Measurements from ENCODE around the gene NIBAN1. TPM values are rescaled to one million over a fixed set of nuclear protein-coding genes. Genes with fewer than 3 reads are reported as not detected.

Gene NIBAN1
- total and polyA plus RNA-seq, 2 of the 8 experiments (the other 6 are each of a cell fraction or from before 2014, with no cell fraction given): 5.7 to 15.2 TPM

DNA sequence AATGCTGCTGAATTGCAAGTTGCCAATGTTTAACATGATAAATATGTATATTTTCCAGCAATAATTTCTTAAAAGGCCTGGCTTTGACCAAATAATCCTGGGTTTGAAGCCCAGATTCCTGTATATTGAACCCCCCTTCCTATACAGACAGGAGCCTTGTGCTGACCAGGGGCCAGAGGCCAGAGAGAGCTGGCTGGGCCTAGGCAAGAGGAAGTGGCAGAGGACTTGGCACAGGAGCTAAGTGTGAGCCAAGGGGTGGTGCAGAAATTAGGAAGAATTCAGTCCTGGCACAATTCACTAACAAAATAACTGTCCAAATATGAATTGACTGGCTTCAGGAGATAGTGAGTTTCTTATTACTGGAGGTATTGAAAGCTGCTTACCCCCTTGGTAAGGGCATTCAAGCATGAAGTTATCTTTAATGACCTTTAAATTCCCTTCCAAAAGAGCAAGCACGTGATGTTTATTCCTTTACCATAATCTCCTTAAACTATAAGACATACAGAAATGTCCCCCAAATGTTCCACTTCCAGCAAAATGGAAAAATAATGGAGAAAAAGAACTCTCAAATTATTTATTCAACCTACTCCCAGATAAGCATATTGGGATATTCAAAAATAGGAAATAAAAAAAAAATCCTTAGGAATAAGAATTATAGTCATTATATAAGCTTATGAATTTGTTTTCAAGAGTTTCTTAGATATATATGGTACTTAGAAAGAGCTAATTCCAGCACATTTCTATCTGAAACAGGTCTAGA, 26.6 kb downstream of the NIBAN1 start:
- FAIRE-seq (no peak), DNase-seq (ENCODE audit: low read depth in 1 of 2, low spot score in 2 of 2) (no peak)
- ChIA-PET CTCF (ENCODE audit: partially characterized antibody) (no interaction called here), POLR2A (ENCODE audit: partially characterized antibody) (no interaction called here)
- Histone ChIP-seq H3K4ac (replicated peaks; ENCODE audit: insufficient read length, low read depth, low read length) (no peak overlapping the region), H3K79me1 (ENCODE audit: low read depth, low read length) (no peaks in the 10 kb centered on the region), H3K4me2 (ENCODE audit: insufficient read depth in 1 of 2, low read depth in 2 of 2, low read length in 2 of 2) (no peak overlapping the region), H3K36me3 (ENCODE audit: control insufficient read depth in 2 of 4, insufficient read depth in 4 of 4, low read length in 3 of 4) (no peaks in the 10 kb centered on the region), H3K9ac (replicated peaks in 1 of 4; ENCODE audit: extremely low read depth in 1 of 4, low read depth in 3 of 4, low read length in 3 of 4) (no peak overlapping the region), H2BK5ac (ENCODE audit: low read depth, low read length) (no peak overlapping the region), H3K18ac (ENCODE audit: extremely low read depth, low read length) (no peak overlapping the region), H2BK20ac (ENCODE audit: low read length) (no peak overlapping the region), H3K27ac (ENCODE audit: low read depth, low read length) (no peak overlapping the region), H3K23ac (ENCODE audit: insufficient read length) (no peak overlapping the region), H2AK5ac (ENCODE audit: low read depth, low read length) (no peak overlapping the region), H3K79me2 (ENCODE audit: control insufficient read depth in 1 of 2, insufficient read depth in 2 of 2, low read length in 2 of 2) (0 out of 4 replicates have a peak, but pooled peaks cover 0 to 5% of the 10 kb centered on the region in 2 experiments), H3K27me3 (replicated peaks in 1 of 4; ENCODE audit: control insufficient read depth in 3 of 4, extremely low read depth in 1 of 4, insufficient read depth in 3 of 4, low read length in 3 of 4) (no peaks in the 10 kb centered on the region), H4K5ac (ENCODE audit: insufficient read length, low read depth, low read length) (no peak overlapping the region), H2BK15ac (ENCODE audit: low read length) (no peak overlapping the region), H3K4me1 (replicated peaks in 1 of 4; ENCODE audit: control insufficient read depth in 3 of 4, insufficient read depth in 4 of 4, low read length in 3 of 4) (peaks cover 0 to 3% (median 0%) of the 10 kb centered on the region in 4 experiments; a peak in 1 of 7 replicates), H2AFZ (ENCODE audit: low read length) (no peak overlapping the region), H3K23me2 (ENCODE audit: low read depth, low read length) (no peaks in the 10 kb centered on the region), H2BK120ac (replicated peaks; ENCODE audit: low read depth, low read length) (no peak overlapping the region), H3K14ac (ENCODE audit: insufficient read length) (no peak overlapping the region), H2BK12ac (ENCODE audit: low read depth, low read length) (no peak overlapping the region), H4K20me1 (replicated peaks in 1 of 2; ENCODE audit: control insufficient read depth in 1 of 2, insufficient read depth in 2 of 2, low read length in 2 of 2) (no peaks in the 10 kb centered on the region), H3K9me3 (ENCODE audit: insufficient read depth in 2 of 2, low read depth in 1 of 2, low read length in 1 of 2) (no peaks in the 10 kb centered on the region), H3K4me3 (ENCODE audit: extremely low read depth in 1 of 4, insufficient read depth in 2 of 4, low read depth in 3 of 4, low read length in 4 of 4) (no peak overlapping the region), H4K91ac (replicated peaks; ENCODE audit: insufficient read length, low read length) (no peak overlapping the region), H3K56ac (replicated peaks; ENCODE audit: insufficient read length, low read depth, low read length) (no peak overlapping the region), H4K8ac (ENCODE audit: extremely low read depth, insufficient read depth, low read length) (no peak overlapping the region)
- WGBS, 2 experiments (ENCODE audit: extremely low coverage in 1 of 2, insufficient coverage in 1 of 2, insufficient read length in 1 of 2, insufficient replicate concordance in 2 of 2, low coverage in 1 of 2, low lambda C conversion rate in 2 of 2, missing lambda C conversion rate in 1 of 2): 78% methylated on average over 1 of the region's 1 CpG; no CpG with 5 or more reads in 1 of the 2 experiments
